GM23338 (cell line): ENCODE data around the gene ARHGEF38.

ENCODE experiments used
- CTCF ChIP-seq, 2 experiments: fragments of 200-600 bp in 1 of 2; sonication (generic) in 1 of 2; conservative IDR thresholded peaks; 2 replicates each; pipeline versions ENCODE4 v1.5.1 to v1.6.1; 2016 to 2017; ENCODE audit warnings: antibody characterized with exemption in 2 of 2, low read depth in 2 of 2, mild to moderate bottlenecking in 2 of 2, moderate library complexity in 1 of 2
- ETS1 ChIP-seq: IDR thresholded peaks from 2 replicates; pipeline ENCODE4 v1.6.1; 2016; ENCODE audit warnings: antibody characterized with exemption
- EZH2 ChIP-seq: fragments of 200-600 bp; sonication (generic); IDR thresholded peaks from one replicate; pipeline ENCODE4 v1.8.0; 2017; ENCODE audit warnings: antibody characterized with exemption, mild to moderate bottlenecking, low read depth; ENCODE audit not compliant: unreplicated experiment
- EZH2phosphoT487 ChIP-seq: fragments of 200-600 bp; sonication (generic); IDR thresholded peaks from one replicate; pipeline ENCODE4 v1.8.1; 2018; ENCODE audit warnings: antibody characterized with exemption; ENCODE audit not compliant: unreplicated experiment
- JUNB ChIP-seq: IDR thresholded peaks from one replicate; pipeline ENCODE4 v1.6.1; 2016; ENCODE audit warnings: antibody characterized with exemption; ENCODE audit not compliant: unreplicated experiment
- NANOG ChIP-seq: IDR thresholded peaks from 2 replicates; pipeline ENCODE4 v1.6.1; 2016; ENCODE audit warnings: antibody characterized with exemption, borderline replicate concordance
- POLR2AphosphoS5 ChIP-seq: IDR thresholded peaks from 2 replicates; pipeline ENCODE4 v1.6.1; 2016; ENCODE audit warnings: antibody characterized with exemption, low read depth
- STAT1 ChIP-seq: IDR thresholded peaks from one replicate; pipeline ENCODE4 v1.6.1; 2016; ENCODE audit warnings: antibody characterized with exemption; ENCODE audit not compliant: unreplicated experiment

- no peak for TF ChIP-seq CTCF (conservative IDR thresholded peaks at IDR 0.05; ENCODE audit: low read depth in 2 of 2)
- no peak for TF ChIP-seq EZH2phosphoT487
- TF ChIP-seq POLR2AphosphoS5, result no peak
- TF ChIP-seq NANOG, result no peak
- no peak for TF ChIP-seq STAT1
- TF ChIP-seq JUNB, result no peak
- no peak for TF ChIP-seq EZH2
- no peak for TF ChIP-seq ETS1
These were observed 91.8 kb downstream of the ARHGEF38 start for GRCh38 chr4:105644257-105644656.
